Measurements from ENCODE around the gene MATR3. TPM values are rescaled to one million over a fixed set of nuclear protein-coding genes. Genes with fewer than 3 reads are reported as not detected.
A peak's percentile ranks its signal among the peaks of the same experiment; 100 is the strongest.

The MATR3 gene
- total RNA-seq, 4 donors from 2014 or later: 103 to 185 (median 147) TPM

DNA sequence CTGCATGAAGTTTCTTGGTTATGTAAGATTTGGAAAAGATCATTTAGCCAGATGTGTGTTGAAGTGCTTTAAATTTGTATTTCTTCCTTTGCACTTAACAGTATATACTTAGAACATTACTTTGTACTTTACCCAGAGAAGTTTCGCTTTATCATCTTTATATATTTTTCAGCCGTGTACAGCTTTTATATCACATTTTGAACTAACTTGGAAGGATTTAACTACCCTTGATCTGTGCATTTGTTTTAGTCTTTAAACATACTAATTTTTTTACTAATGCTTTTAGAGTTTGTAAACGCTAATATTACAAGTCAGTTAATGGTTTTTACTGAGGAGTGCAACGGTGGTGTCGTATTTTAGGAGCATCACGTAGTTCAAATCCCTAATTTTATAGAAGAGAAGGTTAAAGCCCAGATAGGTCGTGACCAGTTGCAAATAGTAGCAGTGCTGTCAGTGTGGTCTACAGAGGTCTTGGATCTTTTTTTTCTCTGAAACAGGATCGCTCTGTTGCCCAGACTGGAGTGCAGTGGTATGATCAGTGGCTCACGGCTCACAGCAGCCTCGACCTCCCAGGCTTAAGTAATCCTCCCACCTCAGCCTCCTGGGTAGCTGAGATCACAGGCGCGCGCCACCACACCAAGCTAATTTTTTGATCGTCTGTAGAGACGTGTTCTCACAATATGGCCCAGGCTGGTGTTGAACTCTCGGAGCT lies 2.0 kb downstream of the MATR3 start:
- intact Hi-C loops (cut with DNase I): no loop called here
- Histone ChIP-seq H3K27ac (peak overlapping the region; percentile 97 to 100 (median 99)), H3K9me3 (no peaks in the 10 kb centered on the region), H3K36me3 (no peaks in the 10 kb centered on the region), H3K4me1 (peaks cover 15 to 64% (median 50%) of the 10 kb centered on the region in 3 donors), H3K4me3 (peak overlapping the region; percentile 79 to 94 (median 92)), H3K27me3 (no peaks in the 10 kb centered on the region)
- DNase-seq: no peak
- WGBS, 2 donors: 21 to 32% methylated on average over 14 to 16 of the region's 16 CpGs
- TF ChIP-seq, protein P1, sequence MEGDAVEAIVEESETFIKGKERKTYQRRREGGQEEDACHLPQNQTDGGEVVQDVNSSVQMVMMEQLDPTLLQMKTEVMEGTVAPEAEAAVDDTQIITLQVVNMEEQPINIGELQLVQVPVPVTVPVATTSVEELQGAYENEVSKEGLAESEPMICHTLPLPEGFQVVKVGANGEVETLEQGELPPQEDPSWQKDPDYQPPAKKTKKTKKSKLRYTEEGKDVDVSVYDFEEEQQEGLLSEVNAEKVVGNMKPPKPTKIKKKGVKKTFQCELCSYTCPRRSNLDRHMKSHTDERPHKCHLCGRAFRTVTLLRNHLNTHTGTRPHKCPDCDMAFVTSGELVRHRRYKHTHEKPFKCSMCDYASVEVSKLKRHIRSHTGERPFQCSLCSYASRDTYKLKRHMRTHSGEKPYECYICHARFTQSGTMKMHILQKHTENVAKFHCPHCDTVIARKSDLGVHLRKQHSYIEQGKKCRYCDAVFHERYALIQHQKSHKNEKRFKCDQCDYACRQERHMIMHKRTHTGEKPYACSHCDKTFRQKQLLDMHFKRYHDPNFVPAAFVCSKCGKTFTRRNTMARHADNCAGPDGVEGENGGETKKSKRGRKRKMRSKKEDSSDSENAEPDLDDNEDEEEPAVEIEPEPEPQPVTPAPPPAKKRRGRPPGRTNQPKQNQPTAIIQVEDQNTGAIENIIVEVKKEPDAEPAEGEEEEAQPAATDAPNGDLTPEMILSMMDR (IDR thresholded peaks at IDR 0.05): no peak
- TF ChIP-seq POLR2A (IDR thresholded peaks at IDR 0.05): no peak

DNA sequence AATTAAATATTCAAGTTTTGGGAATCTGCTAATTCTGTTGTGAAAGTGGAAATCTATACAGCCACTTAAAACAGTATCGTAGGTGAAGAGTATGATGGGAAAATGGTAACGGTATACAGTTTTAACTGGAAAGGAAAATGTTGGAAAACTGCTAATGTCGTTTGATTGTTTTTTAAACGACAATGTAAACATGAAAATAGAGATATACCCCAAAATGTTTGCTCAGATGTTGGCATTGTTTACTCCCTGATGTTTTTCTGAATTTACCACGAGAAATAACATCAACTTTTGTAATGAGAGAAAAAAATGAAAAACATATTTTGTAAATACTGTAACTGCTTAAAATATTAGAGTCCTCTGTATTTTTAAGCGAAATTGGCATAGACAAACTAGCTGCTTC lies 2.7 kb downstream of the MATR3 start:
- Histone ChIP-seq H3K27ac (peak overlapping the region in 2 of 4 donors; percentile 97 to 99), H3K4me3 (peak overlapping the region in 2 of 4 donors; percentile 79 to 94)
- intact Hi-C loops (cut with DNase I): no loop called here

DNA sequence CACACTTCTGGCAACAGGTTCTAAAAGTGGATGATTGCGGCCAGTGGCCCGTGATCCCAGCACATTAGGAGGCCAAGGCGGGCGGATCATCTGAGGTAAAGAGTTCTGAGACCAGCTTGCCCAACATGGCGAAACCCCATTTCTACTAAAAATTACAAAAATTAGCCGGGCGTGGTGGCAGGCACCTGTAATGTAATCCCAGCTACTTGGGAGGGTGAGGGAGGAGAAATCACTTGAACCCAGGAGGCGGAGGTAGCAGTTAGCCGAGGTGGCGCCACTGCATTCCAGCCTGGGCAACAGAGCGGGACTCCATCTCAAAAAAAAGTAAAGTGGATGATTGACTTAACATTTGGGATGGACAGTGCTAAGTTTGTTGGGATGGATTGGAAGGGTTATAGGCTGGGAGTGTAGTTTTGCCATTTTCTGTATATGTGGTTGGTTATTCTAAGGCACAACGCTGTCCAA lies 3.4 kb downstream of the MATR3 start:
- Histone ChIP-seq H3K4me1 (peaks cover 15 to 78% (median 64%) of the 10 kb centered on the region in 3 donors), H3K36me3 (no peaks in the 10 kb centered on the region), H3K27me3 (no peaks in the 10 kb centered on the region), H3K9me3 (no peaks in the 10 kb centered on the region), H3K27ac (no peak overlapping the region), H3K4me3 (peak overlapping the region in 1 of 4 donors; percentile 21)
- intact Hi-C loops (cut with DNase I): no loop called here
- WGBS, 2 donors: 59 to 83% methylated on average over 12 of the region's 12 CpGs
- TF ChIP-seq, protein P1 (IDR thresholded peaks at IDR 0.05): no peak
- no peak for TF ChIP-seq POLR2A (IDR thresholded peaks at IDR 0.05)
- DNase-seq: no peak

More for the DNA sequence above, 2.7 kb downstream of the MATR3 start:
- Histone ChIP-seq H3K9me3 (no peaks in the 10 kb centered on the region), H3K36me3 (no peaks in the 10 kb centered on the region), H3K27me3 (no peaks in the 10 kb centered on the region), H3K4me1 (peaks cover 15 to 71% (median 57%) of the 10 kb centered on the region in 3 donors)
- TF ChIP-seq, protein P1 (IDR thresholded peaks at IDR 0.05): no peak
- TF ChIP-seq POLR2A (IDR thresholded peaks at IDR 0.05): no peak
- DNase-seq: no peak
- WGBS, 2 donors: 33 to 38% methylated on average over 6 of the region's 6 CpGs

DNA sequence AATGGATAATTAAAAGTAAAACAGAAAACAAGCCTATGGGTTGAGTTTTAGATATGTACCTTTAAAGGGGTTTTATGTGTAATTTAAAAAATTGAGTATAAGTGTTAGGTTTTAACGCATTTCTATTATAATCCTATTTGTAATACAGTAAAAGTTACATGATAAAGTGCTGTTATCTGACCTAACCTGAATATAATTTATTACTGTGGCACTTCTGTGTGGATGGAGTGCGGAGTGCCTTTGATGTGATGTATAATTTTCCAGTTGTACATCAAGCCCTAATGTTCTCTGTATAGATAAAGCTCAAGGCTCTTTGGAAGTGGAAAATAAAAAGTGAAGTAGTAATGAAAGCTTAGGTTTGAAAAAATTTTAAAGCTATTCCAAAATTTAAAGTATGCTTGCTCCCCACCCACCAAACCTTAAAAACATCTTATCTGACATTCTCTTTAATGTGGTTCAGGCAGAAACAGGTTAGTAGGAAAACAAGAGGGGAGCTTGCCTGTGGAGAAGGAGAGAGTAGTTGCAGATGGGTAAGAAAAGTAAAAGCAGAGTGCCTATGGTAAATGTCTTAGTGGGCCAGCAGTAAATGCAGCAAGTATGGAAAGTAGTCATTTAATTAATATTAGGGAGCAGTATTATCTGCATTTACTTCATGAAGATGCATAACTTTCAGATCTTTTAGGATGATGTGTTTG lies 4.0 kb downstream of the MATR3 start:
- TF ChIP-seq, protein P1 (IDR thresholded peaks at IDR 0.05): no peak
- no peak for TF ChIP-seq POLR2A (IDR thresholded peaks at IDR 0.05)
- H3K4me3 ChIP-seq: peak overlapping the region in 1 of 4 donors; percentile 21
- H3K27ac ChIP-seq: no peak overlapping the region
- no peak for DNase-seq
- peaks cover 15 to 85% (median 67%) of the 10 kb centered on the region in 3 donors for H3K4me1 ChIP-seq
- WGBS, 2 donors: 68 to 70% methylated on average over 2 of the region's 2 CpGs
- H3K36me3 ChIP-seq: no peaks in the 10 kb centered on the region
- intact Hi-C loops (cut with DNase I): no loop called here
- H3K27me3 ChIP-seq: no peaks in the 10 kb centered on the region
- no peaks in the 10 kb centered on the region for H3K9me3 ChIP-seq

DNA sequence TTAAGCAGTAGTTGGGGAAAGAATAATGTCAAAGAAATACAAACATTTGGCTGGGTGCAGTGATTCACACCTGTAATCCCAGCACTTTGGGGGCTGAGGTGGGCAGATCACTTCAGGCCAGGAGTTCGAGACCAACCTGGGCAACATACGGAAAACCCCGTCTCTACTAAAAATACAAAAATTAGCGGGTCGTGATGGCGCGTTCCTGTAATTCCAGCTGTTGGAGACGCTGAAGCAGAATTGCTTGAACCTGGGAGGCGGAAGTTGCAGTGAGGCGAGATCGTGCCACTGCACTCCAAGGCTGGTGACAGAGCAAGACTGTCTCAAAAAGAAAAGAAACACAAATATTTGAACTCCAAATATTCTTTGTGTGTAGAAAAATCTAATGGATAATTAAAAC lies 4.7 kb downstream of the MATR3 start:
- peak overlapping the region in 1 of 4 donors; percentile 21 for H3K4me3 ChIP-seq

More for the DNA sequence above, 4.7 kb downstream of the MATR3 start:
- H3K36me3 ChIP-seq: no peaks in the 10 kb centered on the region
- DNase-seq: no peak
- H3K27ac ChIP-seq: no peak overlapping the region
- H3K27me3 ChIP-seq: no peaks in the 10 kb centered on the region
- H3K4me1 ChIP-seq: peaks cover 11 to 86% (median 69%) of the 10 kb centered on the region in 3 donors
- no peak for TF ChIP-seq POLR2A (IDR thresholded peaks at IDR 0.05)
- TF ChIP-seq, protein P1 (IDR thresholded peaks at IDR 0.05): no peak
- intact Hi-C loops (cut with DNase I): no loop called here
- WGBS, 2 donors: 25 to 47% methylated on average over 11 of the region's 11 CpGs
- no peaks in the 10 kb centered on the region for H3K9me3 ChIP-seq
